Measurements from ENCODE around the gene INTS13. TPM values are rescaled to one million over a fixed set of nuclear protein-coding genes. Genes with fewer than 3 reads are reported as not detected.
"Not testable (repeated sequence)": the region's sequence is repeated elsewhere in the genome, so short reads cannot be mapped to it uniquely, and the experiment has no call there.

Gene INTS13
- total and polyA plus RNA-seq, 12 donors: 22.7 to 67.9 (median 38.1) TPM

DNA sequence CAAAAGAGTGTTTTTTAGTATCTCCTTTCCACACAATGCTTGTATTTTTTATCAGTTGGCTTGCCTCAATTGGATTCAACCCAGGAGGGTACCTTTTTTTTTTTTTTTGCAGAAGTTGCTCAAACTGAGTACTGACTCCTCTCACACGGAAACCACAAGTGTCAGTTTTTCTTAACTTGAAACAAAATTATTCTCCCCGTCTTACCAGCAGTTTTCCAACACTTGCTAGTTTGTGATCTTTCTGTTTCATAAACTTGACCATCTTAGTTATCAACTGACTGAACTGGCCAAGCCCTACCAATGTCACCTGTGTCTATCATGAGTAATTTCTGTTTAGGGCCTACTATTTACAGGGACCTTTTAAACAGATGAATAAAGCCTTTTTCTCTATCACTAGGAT, 70.7 kb downstream of the INTS13 start:
- Histone ChIP-seq H3K27me3 (no peaks in the 10 kb centered on the region), H3K4me3 (no peak overlapping the region), H3K36me3 (replicated peaks in 1 of 2) (no peaks in the 10 kb centered on the region), H3K27ac (no peak overlapping the region), H3K9me3 (replicated peaks in 1 of 3) (no peaks in the 10 kb centered on the region), H3K4me1 (replicated peaks in 1 of 2) (peaks cover 6 to 18% of the 10 kb centered on the region in 2 donors)
- 75 to 78% (median 77%) methylated on average over 2 of the region's 2 CpGs for WGBS, 4 donors
- no peak for DNase-seq
- TF ChIP-seq, protein P1, sequence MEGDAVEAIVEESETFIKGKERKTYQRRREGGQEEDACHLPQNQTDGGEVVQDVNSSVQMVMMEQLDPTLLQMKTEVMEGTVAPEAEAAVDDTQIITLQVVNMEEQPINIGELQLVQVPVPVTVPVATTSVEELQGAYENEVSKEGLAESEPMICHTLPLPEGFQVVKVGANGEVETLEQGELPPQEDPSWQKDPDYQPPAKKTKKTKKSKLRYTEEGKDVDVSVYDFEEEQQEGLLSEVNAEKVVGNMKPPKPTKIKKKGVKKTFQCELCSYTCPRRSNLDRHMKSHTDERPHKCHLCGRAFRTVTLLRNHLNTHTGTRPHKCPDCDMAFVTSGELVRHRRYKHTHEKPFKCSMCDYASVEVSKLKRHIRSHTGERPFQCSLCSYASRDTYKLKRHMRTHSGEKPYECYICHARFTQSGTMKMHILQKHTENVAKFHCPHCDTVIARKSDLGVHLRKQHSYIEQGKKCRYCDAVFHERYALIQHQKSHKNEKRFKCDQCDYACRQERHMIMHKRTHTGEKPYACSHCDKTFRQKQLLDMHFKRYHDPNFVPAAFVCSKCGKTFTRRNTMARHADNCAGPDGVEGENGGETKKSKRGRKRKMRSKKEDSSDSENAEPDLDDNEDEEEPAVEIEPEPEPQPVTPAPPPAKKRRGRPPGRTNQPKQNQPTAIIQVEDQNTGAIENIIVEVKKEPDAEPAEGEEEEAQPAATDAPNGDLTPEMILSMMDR (IDR thresholded peaks at IDR 0.05): no peak
- TF ChIP-seq POLR2A (IDR thresholded peaks at IDR 0.05): no peak
- intact Hi-C loops (cut with DNase I): no loop called here

DNA sequence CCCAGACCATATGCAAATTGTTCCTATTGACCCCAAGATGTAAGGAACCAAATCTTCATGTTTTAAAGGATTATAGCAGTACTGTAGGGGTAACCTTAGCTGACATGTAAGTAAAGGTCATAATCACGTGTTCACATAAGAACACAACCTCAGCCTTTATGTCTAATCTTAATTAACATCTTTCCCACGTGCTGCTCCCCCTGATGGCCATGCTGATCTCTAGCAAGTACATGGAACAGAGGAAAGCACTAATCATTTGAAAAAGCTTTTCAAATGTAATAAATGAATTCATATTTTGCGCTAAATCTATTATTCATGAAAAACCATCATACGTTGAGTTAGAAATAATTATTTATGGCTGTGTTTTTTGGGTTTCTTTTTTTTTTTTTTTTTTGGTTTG, 74.3 kb downstream of the INTS13 start:
- no peaks in the 10 kb centered on the region for H3K27me3 ChIP-seq
- no peak for TF ChIP-seq POLR2A (IDR thresholded peaks at IDR 0.05)
- TF ChIP-seq, protein P1 (IDR thresholded peaks at IDR 0.05): peak in 5 of 6 experiments; percentile 9 to 24 (median 23)
- H3K4me3 ChIP-seq: no peak overlapping the region
- no peaks in the 10 kb centered on the region for H3K9me3 ChIP-seq (replicated peaks in 1 of 3)
- no peak for DNase-seq
- intact Hi-C loops (cut with DNase I): no loop called here
- WGBS, 4 donors: 45 to 59% (median 54%) methylated on average over 4 of the region's 4 CpGs
- H3K4me1 ChIP-seq (replicated peaks in 1 of 2): no peaks in the 10 kb centered on the region
- H3K27ac ChIP-seq: no peak overlapping the region
- no peaks in the 10 kb centered on the region for H3K36me3 ChIP-seq (replicated peaks in 1 of 2)

GRCh38 chr12:26862787-26863186, 75.0 kb downstream of the INTS13 start:
- DNase-seq; H3K36me3 ChIP-seq (replicated peaks in 1 of 2); H3K9me3 ChIP-seq (replicated peaks in 1 of 3); H3K4me3 ChIP-seq; intact Hi-C loops (cut with DNase I); H3K27me3 ChIP-seq; H3K27ac ChIP-seq; H3K4me1 ChIP-seq (replicated peaks in 1 of 2): not testable (repeated sequence)
- WGBS, 4 donors: 93 to 99% (median 97%) methylated on average over 3 of the region's 3 CpGs

- no peak overlapping the region for H3K27ac ChIP-seq
- H3K36me3 ChIP-seq (replicated peaks in 1 of 2): no peaks in the 10 kb centered on the region
- no peak overlapping the region for H3K4me3 ChIP-seq
- H3K9me3 ChIP-seq (replicated peaks in 1 of 3): no peaks in the 10 kb centered on the region
- WGBS, 4 donors: 88 to 100% (median 94%) methylated on average over 1 of the region's 1 CpG
- TF ChIP-seq POLR2A (IDR thresholded peaks at IDR 0.05): no peak
- TF ChIP-seq, protein P1 (IDR thresholded peaks at IDR 0.05): no peak
- no peak for DNase-seq
- peaks cover 0 to 12% of the 10 kb centered on the region in 2 donors for H3K4me1 ChIP-seq (replicated peaks in 1 of 2)
- intact Hi-C loops (cut with DNase I): no loop called here
- H3K27me3 ChIP-seq: no peaks in the 10 kb centered on the region
These were observed 76.1 kb downstream of the INTS13 start for GRCh38 chr12:26861690-26862089.

DNA sequence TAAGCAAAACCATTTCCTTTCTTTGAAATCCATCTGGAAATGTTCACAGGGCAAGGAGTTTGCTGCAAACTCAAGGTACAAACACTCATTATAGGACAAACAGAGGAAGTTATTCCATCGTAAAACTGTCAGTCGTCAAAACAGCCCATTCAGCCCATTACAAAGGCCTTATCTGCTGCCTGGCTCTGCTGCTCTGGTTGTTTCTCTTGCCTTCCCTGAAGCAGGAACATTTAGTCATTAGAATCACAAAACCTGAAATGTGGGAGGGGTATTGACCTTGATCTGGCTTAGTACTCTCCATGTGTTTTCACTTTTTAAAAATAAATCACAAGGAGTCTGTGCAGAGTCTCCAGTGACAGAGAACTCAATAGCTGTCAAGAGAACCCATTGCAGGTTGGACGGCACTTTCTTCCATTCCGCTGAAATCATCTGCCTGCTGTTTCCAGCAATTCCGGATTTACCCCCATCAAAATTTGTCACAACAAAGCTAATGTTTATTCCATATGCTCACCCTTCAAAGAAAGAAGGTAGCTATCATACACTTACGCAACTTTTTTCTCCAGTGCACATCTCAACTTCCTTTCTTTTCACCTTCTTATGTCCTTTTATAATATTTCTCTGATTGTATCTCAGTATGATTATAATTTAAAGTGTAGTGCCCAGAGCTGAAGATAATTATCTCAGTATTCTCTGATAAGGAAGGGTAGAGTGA, 80.2 kb downstream of the INTS13 start:
- Histone ChIP-seq H3K4me1 (replicated peaks in 1 of 2) (peaks cover 13 to 32% of the 10 kb centered on the region in 2 donors), H3K36me3 (replicated peaks in 1 of 2) (no peaks in the 10 kb centered on the region), H3K27ac (peak overlapping the region in 2 of 5 donors; percentile 0 to 18), H3K9me3 (replicated peaks in 1 of 3) (no peaks in the 10 kb centered on the region), H3K4me3 (no peak overlapping the region), H3K27me3 (no peaks in the 10 kb centered on the region)
- WGBS, 4 donors: 52 to 55% (median 52%) methylated on average over 6 of the region's 6 CpGs
- intact Hi-C loops (cut with DNase I): no loop called here
- no peak for TF ChIP-seq POLR2A (IDR thresholded peaks at IDR 0.05)
- TF ChIP-seq, protein P1 (IDR thresholded peaks at IDR 0.05): no peak
- DNase-seq: no peak
